Small intestine (tissue), 7 donors: Measurements from ENCODE around the gene ACSF2. TPM values are rescaled to one million over a fixed set of nuclear protein-coding genes. Genes with fewer than 3 reads are reported as not detected.

Source experiments
- DNase-seq, 2 donors: peaks; one replicate each; pipeline versions ENCODE4 v3.0.0 to v3.0.0-alpha.2; 2013
- FAIRE-seq: peaks from 2 replicates; lab custom pipeline; 2012; peaks lifted over from hg19 to GRCh38; lab: Jason Lieb, UNC
- H3K27ac ChIP-seq, 3 donors: one replicate each; pipeline ENCODE4 v1.5.1; 2013; ENCODE audit warnings: low read length in 2 of 3, mild to moderate bottlenecking in 2 of 3, control low read depth in 1 of 3, inconsistent platforms in 1 of 3, low read depth in 1 of 3, moderate library complexity in 1 of 3
- H3K27me3 ChIP-seq, 3 donors: one replicate each; pipeline ENCODE4 v1.6.1; 2013; ENCODE audit warnings: low read length in 3 of 3, inconsistent platforms in 1 of 3; ENCODE audit not compliant: control insufficient read depth in 3 of 3, insufficient read depth in 3 of 3
- H3K36me3 ChIP-seq, 3 donors: one replicate each; pipeline ENCODE4 v1.6.1; 2013; ENCODE audit warnings: low read length in 3 of 3, inconsistent platforms in 1 of 3, low read depth in 1 of 3, mild to moderate bottlenecking in 1 of 3, moderate library complexity in 1 of 3; ENCODE audit not compliant: control insufficient read depth in 3 of 3, insufficient read depth in 2 of 3
- H3K4me1 ChIP-seq, 3 donors: one replicate each; pipeline ENCODE4 v1.6.1; 2013; ENCODE audit warnings: low read length in 2 of 3, inconsistent platforms in 1 of 3, low read depth in 1 of 3, mild to moderate bottlenecking in 1 of 3, moderate library complexity in 1 of 3; ENCODE audit not compliant: control insufficient read depth in 3 of 3, insufficient read depth in 2 of 3
- H3K4me3 ChIP-seq, 3 donors: one replicate each; pipeline ENCODE4 v1.5.1; 2013; ENCODE audit warnings: low read length in 3 of 3, control low read depth in 1 of 3, inconsistent platforms in 1 of 3, low read depth in 1 of 3, mild to moderate bottlenecking in 1 of 3, moderate library complexity in 1 of 3
- H3K9me3 ChIP-seq, 2 donors: one replicate each; pipeline ENCODE4 v1.6.1; 2013; ENCODE audit warnings: low read depth in 1 of 2, low read length in 1 of 2; ENCODE audit not compliant: control insufficient read depth in 2 of 2, insufficient read depth in 1 of 2
- WGBS, 3 donors: extraction: QIAGEN DNeasy Blood & Tissue Kit; methylation state at CpG; one replicate each; pipeline ENCODE4 v1.1.7; 2013; 5-methylcytosine and 5-hydroxymethylcytosine counted together
- polyA plus RNA-seq, 4 donors: library from polyadenylated mRNA; stranded (reverse) in 3 of 4; unstranded in 1 of 4; fragments of 200-250 nt in 3 of 4; fragments of 120-200 nt in 1 of 4; gene quantifications; one replicate each; pipeline versions ENCODE4 v1.2.1 to v1.2.3, GENCODE V29; 2013
- donor health status: healthy with polysubstance abuse.
- donor health status: control.
- donor health status: control.
- donor health status: Bipolar disorder and iron deficiency.
- donor health status: healthy.

ACSF2 gene
- polyA plus RNA-seq, 4 donors = 13.5 to 259 (median 117) TPM

GRCh38 chr17:50420419-50421112 is 5.5 kb upstream of the ACSF2 start:
- H3K4me1 ChIP-seq = peaks cover 3 to 24% (median 7%) of the 10 kb centered on the region in 3 donors
- H3K9me3 ChIP-seq = peaks cover 0 to 4% of the 10 kb centered on the region in 2 donors
- H3K4me3 ChIP-seq = no peak overlapping the region
- peak overlapping the region in 2 of 3 donors; percentile 9 to 79 for H3K27ac ChIP-seq
- FAIRE-seq (no peak), DNase-seq (no peak)
- 88 to 92% (median 90%) methylated on average over 6 of the region's 6 CpGs for WGBS, 3 donors
- H3K27me3 ChIP-seq = no peaks in the 10 kb centered on the region
- H3K36me3 ChIP-seq = no peaks in the 10 kb centered on the region

- Histone ChIP-seq H3K36me3 (no peaks in the 10 kb centered on the region), H3K4me3 (no peak overlapping the region), H3K4me1 (peaks cover 3 to 28% (median 9%) of the 10 kb centered on the region in 3 donors), H3K9me3 (peaks cover 0 to 4% of the 10 kb centered on the region in 2 donors), H3K27ac (peak overlapping the region; percentile 54 to 82 (median 61)), H3K27me3 (no peaks in the 10 kb centered on the region)
- peak; percentile 31 to 66 for DNase-seq
- WGBS, 3 donors = 14 to 31% (median 17%) methylated on average over 3 of the region's 3 CpGs
- FAIRE-seq = no peak
Observed at GRCh38 chr17:50421308-50422051, 4.5 kb upstream of the ACSF2 start.

- no peak overlapping the region for H3K4me3 ChIP-seq
- FAIRE-seq (no peak), DNase-seq (no peak)
- H3K27me3 ChIP-seq = no peaks in the 10 kb centered on the region
- WGBS, 3 donors = 89 to 90% (median 90%) methylated on average over 2 of the region's 2 CpGs
- H3K9me3 ChIP-seq = peaks cover 0 to 4% of the 10 kb centered on the region in 2 donors
- H3K36me3 ChIP-seq = no peaks in the 10 kb centered on the region
- no peak overlapping the region for H3K27ac ChIP-seq
- H3K4me1 ChIP-seq = peaks cover 3 to 39% (median 9%) of the 10 kb centered on the region in 3 donors
Observed at GRCh38 chr17:50422738-50423137, 3.3 kb upstream of the ACSF2 start.

- no peak overlapping the region for H3K27ac ChIP-seq
- peaks cover 0 to 4% of the 10 kb centered on the region in 2 donors for H3K9me3 ChIP-seq
- 41 to 53% (median 50%) methylated on average over 6 of the region's 6 CpGs for WGBS, 3 donors
- FAIRE-seq (no peak), DNase-seq (peak; percentile 53 to 75)
- no peaks in the 10 kb centered on the region for H3K36me3 ChIP-seq
- peaks cover 3 to 48% (median 9%) of the 10 kb centered on the region in 3 donors for H3K4me1 ChIP-seq
- no peak overlapping the region for H3K4me3 ChIP-seq
- no peaks in the 10 kb centered on the region for H3K27me3 ChIP-seq
Observed at GRCh38 chr17:50423553-50424159, 2.4 kb upstream of the ACSF2 start.

GRCh38 chr17:50424246-50424995 is 1.6 kb upstream of the ACSF2 start:
- FAIRE-seq (no peak), DNase-seq (no peak)
- no peaks in the 10 kb centered on the region for H3K36me3 ChIP-seq
- WGBS, 3 donors = 61 to 75% (median 68%) methylated on average over 9 of the region's 9 CpGs
- no peaks in the 10 kb centered on the region for H3K27me3 ChIP-seq
- peaks cover 6 to 55% (median 9%) of the 10 kb centered on the region in 3 donors for H3K4me1 ChIP-seq
- H3K27ac ChIP-seq = peak overlapping the region; percentile 30 to 83 (median 45)
- no peaks in the 10 kb centered on the region for H3K9me3 ChIP-seq
- H3K4me3 ChIP-seq = no peak overlapping the region

GRCh38 chr17:50424996-50425681 is 879 bp upstream of the ACSF2 start:
- peaks cover 6 to 62% (median 9%) of the 10 kb centered on the region in 3 donors for H3K4me1 ChIP-seq
- peak overlapping the region in 2 of 3 donors; percentile 74 for H3K4me3 ChIP-seq
- H3K9me3 ChIP-seq = no peaks in the 10 kb centered on the region
- FAIRE-seq (no peak), DNase-seq (peak; percentile 56 to 74)
- H3K36me3 ChIP-seq = peaks cover 0 to 3% (median 0%) of the 10 kb centered on the region in 3 donors
- no peaks in the 10 kb centered on the region for H3K27me3 ChIP-seq
- 75 to 80% (median 80%) methylated on average over 8 of the region's 8 CpGs for WGBS, 3 donors
- H3K27ac ChIP-seq = peak overlapping the region; percentile 45 to 83 (median 67)

- Histone ChIP-seq H3K27ac (peak overlapping the region; percentile 65 to 83 (median 66)), H3K4me3 (peak overlapping the region; percentile 74 to 90 (median 74)), H3K36me3 (peaks cover 0 to 3% (median 0%) of the 10 kb centered on the region in 3 donors), H3K9me3 (no peaks in the 10 kb centered on the region), H3K27me3 (no peaks in the 10 kb centered on the region), H3K4me1 (peaks cover 6 to 66% (median 9%) of the 10 kb centered on the region in 3 donors)
- 0 to 4% (median 1%) methylated on average over 4 to 7 of the region's 7 CpGs for WGBS, 3 donors
- no peak for FAIRE-seq
- DNase-seq = no peak
Observed at GRCh38 chr17:50426472-50426782, 409 bp downstream of the ACSF2 start.
